ENCODE measurements around the gene SDCCAG8. TPM values are rescaled to one million over a fixed set of nuclear protein-coding genes. Genes with fewer than 3 reads are reported as not detected.

The SDCCAG8 gene
- total RNA-seq, 4 donors from 2014 or later: 30.3 to 131 (median 55.4) TPM

DNA sequence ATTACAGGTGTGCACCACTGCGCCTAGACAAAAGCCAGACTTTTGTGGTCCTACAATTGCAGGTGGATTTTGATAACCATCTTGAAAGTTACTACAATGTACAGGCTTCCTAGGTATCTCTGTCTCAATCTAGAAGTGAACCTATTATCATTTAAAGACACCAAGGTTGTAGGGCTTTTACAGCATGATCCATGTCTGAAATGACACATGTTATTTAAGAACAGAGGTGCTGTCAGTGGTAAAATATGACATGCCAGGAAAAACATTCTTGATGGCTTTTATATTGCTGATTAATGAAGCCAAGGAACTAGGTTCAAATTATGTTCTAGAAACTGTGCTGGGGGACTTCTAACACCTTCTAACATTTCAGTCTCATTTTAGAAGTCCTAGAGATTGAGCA is 253.1 kb downstream of the SDCCAG8 start:
- Histone ChIP-seq H3K4me3 (no peak overlapping the region), H3K27ac (no peak overlapping the region), H3K4me1 (peaks cover 0 to 5% (median 2%) of the 10 kb centered on the region in 4 donors), H3K9me3 (no peaks in the 10 kb centered on the region), H3K27me3 (no peaks in the 10 kb centered on the region), H3K36me3 (peaks cover 0 to 10% (median 0%) of the 10 kb centered on the region in 3 donors)
- no peak for DNase-seq
- no peak for TF ChIP-seq POLR2A (IDR thresholded peaks at IDR 0.05)
- TF ChIP-seq, protein P1, sequence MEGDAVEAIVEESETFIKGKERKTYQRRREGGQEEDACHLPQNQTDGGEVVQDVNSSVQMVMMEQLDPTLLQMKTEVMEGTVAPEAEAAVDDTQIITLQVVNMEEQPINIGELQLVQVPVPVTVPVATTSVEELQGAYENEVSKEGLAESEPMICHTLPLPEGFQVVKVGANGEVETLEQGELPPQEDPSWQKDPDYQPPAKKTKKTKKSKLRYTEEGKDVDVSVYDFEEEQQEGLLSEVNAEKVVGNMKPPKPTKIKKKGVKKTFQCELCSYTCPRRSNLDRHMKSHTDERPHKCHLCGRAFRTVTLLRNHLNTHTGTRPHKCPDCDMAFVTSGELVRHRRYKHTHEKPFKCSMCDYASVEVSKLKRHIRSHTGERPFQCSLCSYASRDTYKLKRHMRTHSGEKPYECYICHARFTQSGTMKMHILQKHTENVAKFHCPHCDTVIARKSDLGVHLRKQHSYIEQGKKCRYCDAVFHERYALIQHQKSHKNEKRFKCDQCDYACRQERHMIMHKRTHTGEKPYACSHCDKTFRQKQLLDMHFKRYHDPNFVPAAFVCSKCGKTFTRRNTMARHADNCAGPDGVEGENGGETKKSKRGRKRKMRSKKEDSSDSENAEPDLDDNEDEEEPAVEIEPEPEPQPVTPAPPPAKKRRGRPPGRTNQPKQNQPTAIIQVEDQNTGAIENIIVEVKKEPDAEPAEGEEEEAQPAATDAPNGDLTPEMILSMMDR (IDR thresholded peaks at IDR 0.05): no peak

DNA sequence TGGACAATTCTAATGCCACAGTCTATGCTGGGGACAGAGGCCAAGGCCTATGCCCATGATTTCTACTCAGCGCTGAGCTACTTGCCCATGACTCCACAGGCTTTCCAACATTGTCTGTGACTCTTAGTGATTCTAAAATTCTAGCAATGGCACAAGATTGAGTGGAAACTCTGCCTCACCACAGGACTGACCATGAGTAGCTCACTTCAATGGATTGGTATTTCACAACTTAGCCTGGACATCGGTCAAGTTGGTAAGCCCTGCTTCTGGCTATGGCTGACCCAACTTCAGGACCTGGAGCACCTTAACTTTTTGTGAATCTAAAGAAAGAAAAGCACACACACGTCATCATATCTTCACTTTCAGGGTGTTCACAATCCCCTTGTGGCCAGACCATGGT is 255.1 kb downstream of the SDCCAG8 start:
- DNase-seq: no peak
- TF ChIP-seq, protein P1 (IDR thresholded peaks at IDR 0.05): no peak
- TF ChIP-seq POLR2A (IDR thresholded peaks at IDR 0.05): no peak
- no peaks in the 10 kb centered on the region for H3K27me3 ChIP-seq

DNA sequence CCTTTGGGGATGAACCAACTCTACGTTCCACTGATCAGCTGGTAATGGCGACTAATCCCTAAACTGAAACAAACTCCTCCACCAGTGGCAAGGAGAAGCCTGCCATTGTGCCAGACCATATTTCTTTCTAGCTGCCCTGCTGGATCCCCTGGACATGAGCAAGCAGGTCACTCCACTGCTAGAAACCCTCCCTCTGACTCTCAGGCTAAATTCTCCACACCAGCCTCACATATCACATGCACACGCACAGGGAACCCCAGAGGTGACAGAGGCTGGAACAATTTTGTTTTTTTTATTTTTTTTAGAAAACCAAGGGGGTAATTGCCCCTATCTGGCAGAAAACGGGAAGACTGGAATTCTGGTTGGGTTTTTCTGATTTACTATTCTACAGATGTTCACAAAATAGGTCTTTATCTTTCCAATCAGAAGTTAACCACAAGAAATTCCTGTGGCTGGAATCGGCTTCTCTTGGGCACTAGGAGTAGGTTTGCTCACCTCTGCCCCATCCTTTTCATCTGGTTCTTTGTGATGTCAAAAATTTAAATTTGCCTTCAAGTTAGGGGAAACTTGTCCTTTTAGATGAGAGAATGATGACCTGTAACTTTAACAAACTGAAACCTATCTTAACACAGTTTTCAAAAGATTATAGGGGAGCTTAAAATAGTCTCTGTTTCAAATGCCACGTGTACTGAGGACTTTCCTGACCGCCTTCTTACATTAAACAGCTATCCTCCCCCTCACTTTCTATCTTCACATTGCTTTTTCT is 258.1 kb downstream of the SDCCAG8 start:
- peaks cover 0 to 10% (median 0%) of the 10 kb centered on the region in 3 donors for H3K36me3 ChIP-seq
- H3K27ac ChIP-seq: no peak overlapping the region
- no peaks in the 10 kb centered on the region for H3K4me1 ChIP-seq
- H3K9me3 ChIP-seq: no peaks in the 10 kb centered on the region
- TF ChIP-seq POLR2A (IDR thresholded peaks at IDR 0.05): no peak
- TF ChIP-seq, protein P1 (IDR thresholded peaks at IDR 0.05): no peak
- H3K4me3 ChIP-seq: no peak overlapping the region
- no peak for DNase-seq
- no peaks in the 10 kb centered on the region for H3K27me3 ChIP-seq

More for the DNA sequence above, 255.1 kb downstream of the SDCCAG8 start:
- H3K36me3 ChIP-seq: peaks cover 0 to 10% (median 0%) of the 10 kb centered on the region in 3 donors
- H3K4me3 ChIP-seq: no peak overlapping the region
- H3K27ac ChIP-seq: no peak overlapping the region
- H3K4me1 ChIP-seq: peaks cover 0 to 5% (median 2%) of the 10 kb centered on the region in 4 donors
- H3K9me3 ChIP-seq: no peaks in the 10 kb centered on the region

DNA sequence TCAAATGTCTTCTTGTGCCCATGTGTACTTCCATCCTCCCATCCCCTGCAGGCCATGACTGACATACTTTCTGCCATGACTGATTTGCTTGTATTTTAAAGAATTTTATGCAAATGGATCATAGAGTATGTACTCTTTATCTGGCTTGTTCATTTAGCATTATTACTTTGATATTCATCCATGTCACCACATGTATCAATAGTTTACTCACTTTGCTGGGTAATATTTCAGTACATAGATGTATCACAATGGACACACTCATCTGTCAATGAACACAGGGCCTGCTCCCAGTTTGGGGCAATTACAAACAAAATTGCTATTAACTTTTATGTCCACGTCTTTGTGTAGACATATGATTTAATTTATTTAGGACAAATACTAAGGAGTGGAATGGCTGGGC is 259.1 kb downstream of the SDCCAG8 start:
- H3K36me3 ChIP-seq: peaks cover 0 to 10% (median 0%) of the 10 kb centered on the region in 3 donors
- H3K4me1 ChIP-seq: no peaks in the 10 kb centered on the region
- H3K27me3 ChIP-seq: no peaks in the 10 kb centered on the region
- no peak for DNase-seq
- H3K4me3 ChIP-seq: no peak overlapping the region
- H3K27ac ChIP-seq: no peak overlapping the region
- no peaks in the 10 kb centered on the region for H3K9me3 ChIP-seq
- TF ChIP-seq, protein P1 (IDR thresholded peaks at IDR 0.05): no peak
- no peak for TF ChIP-seq POLR2A (IDR thresholded peaks at IDR 0.05)

DNA sequence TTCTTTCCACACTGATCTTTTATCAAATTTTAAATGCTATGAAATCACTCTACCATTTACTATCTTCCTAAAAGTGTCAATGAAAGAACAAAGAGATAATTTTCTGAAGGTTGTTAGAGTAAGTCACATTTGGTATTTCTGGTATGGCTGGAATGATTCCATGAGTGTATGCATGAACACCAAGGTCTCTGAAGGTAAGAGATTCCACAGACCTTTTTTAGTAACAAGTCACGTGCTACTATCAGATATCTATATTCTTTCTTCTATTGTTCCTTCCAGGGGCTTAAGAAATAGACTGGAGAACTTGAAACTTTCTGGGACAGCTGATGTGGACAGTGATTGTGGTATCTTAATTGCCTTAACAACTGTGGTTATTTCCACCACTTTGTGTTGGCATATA is 265.0 kb downstream of the SDCCAG8 start:
- no peaks in the 10 kb centered on the region for H3K9me3 ChIP-seq
- TF ChIP-seq POLR2A (IDR thresholded peaks at IDR 0.05): no peak
- TF ChIP-seq, protein P1 (IDR thresholded peaks at IDR 0.05): no peak
- no peak for DNase-seq
- H3K36me3 ChIP-seq: no peaks in the 10 kb centered on the region
- H3K4me1 ChIP-seq: no peaks in the 10 kb centered on the region
- H3K4me3 ChIP-seq: no peak overlapping the region
- no peak overlapping the region for H3K27ac ChIP-seq
- no peaks in the 10 kb centered on the region for H3K27me3 ChIP-seq

All from Peyer's patch (tissue), 4 donors.